ENCODE measurements around the gene SDS. TPM values are rescaled to one million over a fixed set of nuclear protein-coding genes. Genes with fewer than 3 reads are reported as not detected.

Gene SDS
- total and polyA plus RNA-seq, 2 of the 13 experiments (the other 11 are each of a cell fraction or from before 2014, with no cell fraction given) = not detected

GRCh38 chr12:113418213-113418879, 14.7 kb upstream of the SDS start:
- no peaks in the 10 kb centered on the region for H3K36me3 ChIP-seq (replicated peaks in 1 of 2; ENCODE audit: control insufficient read depth in 1 of 2, insufficient read depth in 2 of 2, low read length in 2 of 2)
- ATAC-seq (peak; percentile 81), DNase-seq (ENCODE audit: low spot score) (peak; percentile 80), FAIRE-seq (peak; percentile 88)
- 0 out of 5 replicates have a peak, but pooled peaks cover 0 to 4% of the 10 kb centered on the region in 2 experiments for H3K27me3 ChIP-seq (ENCODE audit: control insufficient read depth in 1 of 2, insufficient read depth in 2 of 2, low read length in 2 of 2)
- ChIA-PET POLR2A (interaction anchor here (0.6 to 1.1 kb wide), 3 partner anchors 41 to 1193 kb away, joined by 3 read pairs; no protein-coding TSS in a partner anchor), CTCF (ENCODE audit: low intra/inter-chr PET ratio, low total read pairs) (no interaction called here)
- H3K9me3 ChIP-seq (ENCODE audit: low read length) = no peaks in the 10 kb centered on the region
- H3K9ac ChIP-seq (ENCODE audit: insufficient read depth, low read depth, low read length) = no peak overlapping the region
- peak overlapping the region; percentile 70 for H3K4me2 ChIP-seq (ENCODE audit: low read depth, low read length)
- H2AFZ ChIP-seq (ENCODE audit: low read length) = peak overlapping the region; percentile 4
- H3K27ac ChIP-seq (ENCODE audit: extremely low read length, insufficient read depth, low read length) = peak overlapping the region; percentile 36
- WGBS (ENCODE audit: low lambda C conversion rate) = 2% methylated on average over 9 of the region's 13 CpGs
- H3K79me2 ChIP-seq (ENCODE audit: insufficient read depth, low read length) = no peaks in the 10 kb centered on the region
- peak overlapping the region in 1 of 3 experiments; percentile 54; a peak in 2 of 6 replicates for H3K4me3 ChIP-seq (replicated peaks in 1 of 3; ENCODE audit: insufficient read depth in 1 of 3, low read depth in 2 of 3, low read length in 3 of 3)
- BruUV-seq (replicated peaks) = no TSS peak
- in situ Hi-C loops (cut with HindIII; ENCODE audit: extremely low pct_ligation_motif_present, low pct_unique_long_range_greater_than_20kb) = no loop called here
- intact Hi-C loops (cut with micrococcal nuclease; ENCODE audit: unreplicated experiment) = no loop called here
- H4K20me1 ChIP-seq (ENCODE audit: insufficient read depth, low read length) = no peaks in the 10 kb centered on the region
- H3K4me1 ChIP-seq (ENCODE audit: insufficient read depth, low read length) = peaks cover 71% of the 10 kb centered on the region
- TF ChIP-seq ZMYM4 (CRISPR knock-in tag; IDR thresholded peaks at IDR 0.05) = peak; percentile 36; the same call in 1 of the 2 replicates
- no peak for TF ChIP-seq PLRG1 (conservative IDR thresholded peaks at IDR 0.05)
- peak; percentile 26; the same call in 1 of the 2 replicates for TF ChIP-seq TFDP2 (CRISPR knock-in tag; IDR thresholded peaks at IDR 0.05)
- TF ChIP-seq NR2C2 (CRISPR knock-in tag; IDR thresholded peaks at IDR 0.05; ENCODE audit: borderline replicate concordance) = peak; percentile 82
- peak; percentile 48; the same call in 1 of the 2 replicates for TF ChIP-seq MED1 (CRISPR knock-in tag; IDR thresholded peaks at IDR 0.05)
- peak; percentile 33; the same call in 1 of the 2 replicates for TF ChIP-seq ISL2 (CRISPR knock-in tag; IDR thresholded peaks at IDR 0.05)
- peak; percentile 44; the same call in 1 of the 2 replicates for TF ChIP-seq HDAC2 (CRISPR knock-in tag; IDR thresholded peaks at IDR 0.05)
- TF ChIP-seq ZNF790 (CRISPR knock-in tag; IDR thresholded peaks at IDR 0.05; ENCODE audit: borderline replicate concordance) = no peak
- no peak for TF ChIP-seq ZNF432 (CRISPR knock-in tag; IDR thresholded peaks at IDR 0.05; ENCODE audit: borderline replicate concordance)
- TF ChIP-seq PHF8 (CRISPR knock-in tag; IDR thresholded peaks at IDR 0.05) = no peak
- TF ChIP-seq HOXA5 (CRISPR knock-in tag; IDR thresholded peaks at IDR 0.05) = 0 out of 2 replicates have a peak, but pooled peaks have one; percentile 30
- peak; percentile 55 for TF ChIP-seq CEBPG (CRISPR knock-in tag; IDR thresholded peaks at IDR 0.05)
- TF ChIP-seq ESRRA (CRISPR knock-in tag; IDR thresholded peaks at IDR 0.05; ENCODE audit: low read depth) = peak; percentile 84
- TF ChIP-seq SALL2 (CRISPR knock-in tag; IDR thresholded peaks at IDR 0.05) = peak; percentile 40; the same call in 1 of the 2 replicates
- TF ChIP-seq HDAC1 (CRISPR knock-in tag; IDR thresholded peaks at IDR 0.05) = peak; percentile 44; the same call in 1 of the 2 replicates
- peak; percentile 63 for TF ChIP-seq PAXIP1 (CRISPR knock-in tag; conservative IDR thresholded peaks at IDR 0.05)
- TF ChIP-seq SMAD3 (CRISPR knock-in tag; IDR thresholded peaks at IDR 0.05) = no peak
- peak in 1 of 2 experiments; percentile 67; a peak in 1 of 4 replicates for TF ChIP-seq ATF4 (CRISPR knock-in tag; IDR thresholded peaks at IDR 0.05)
